ENCODE results near the gene USP3.

DNA sequence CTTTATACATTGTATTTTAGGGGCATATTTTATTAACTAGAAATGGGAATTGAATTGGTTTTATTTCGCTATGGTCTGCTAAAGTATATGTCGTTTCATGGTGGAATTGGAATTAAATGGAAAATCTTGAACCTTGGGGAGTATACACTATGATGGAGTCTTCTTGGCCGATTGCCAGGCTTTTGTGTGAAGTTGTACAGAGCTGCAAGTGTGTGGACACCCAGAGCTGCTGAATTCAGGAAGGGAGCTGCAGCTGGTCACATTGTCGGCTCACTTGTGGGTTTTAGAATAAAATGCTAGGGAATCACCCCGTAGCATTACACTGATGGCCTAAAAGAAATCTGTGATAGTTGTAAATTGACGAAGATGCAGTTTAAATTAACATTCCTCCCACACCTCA lies 35.1 kb downstream of the USP3 start:
- TF ChIP-seq, protein P1, sequence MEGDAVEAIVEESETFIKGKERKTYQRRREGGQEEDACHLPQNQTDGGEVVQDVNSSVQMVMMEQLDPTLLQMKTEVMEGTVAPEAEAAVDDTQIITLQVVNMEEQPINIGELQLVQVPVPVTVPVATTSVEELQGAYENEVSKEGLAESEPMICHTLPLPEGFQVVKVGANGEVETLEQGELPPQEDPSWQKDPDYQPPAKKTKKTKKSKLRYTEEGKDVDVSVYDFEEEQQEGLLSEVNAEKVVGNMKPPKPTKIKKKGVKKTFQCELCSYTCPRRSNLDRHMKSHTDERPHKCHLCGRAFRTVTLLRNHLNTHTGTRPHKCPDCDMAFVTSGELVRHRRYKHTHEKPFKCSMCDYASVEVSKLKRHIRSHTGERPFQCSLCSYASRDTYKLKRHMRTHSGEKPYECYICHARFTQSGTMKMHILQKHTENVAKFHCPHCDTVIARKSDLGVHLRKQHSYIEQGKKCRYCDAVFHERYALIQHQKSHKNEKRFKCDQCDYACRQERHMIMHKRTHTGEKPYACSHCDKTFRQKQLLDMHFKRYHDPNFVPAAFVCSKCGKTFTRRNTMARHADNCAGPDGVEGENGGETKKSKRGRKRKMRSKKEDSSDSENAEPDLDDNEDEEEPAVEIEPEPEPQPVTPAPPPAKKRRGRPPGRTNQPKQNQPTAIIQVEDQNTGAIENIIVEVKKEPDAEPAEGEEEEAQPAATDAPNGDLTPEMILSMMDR (IDR thresholded peaks at IDR 0.05), result no peak
- TF ChIP-seq POLR2A (IDR thresholded peaks at IDR 0.05), result no peak

Data from testis (tissue), 2 donors.